ENCODE results near the gene LSM14A. TPM values are rescaled to one million over a fixed set of nuclear protein-coding genes. Genes with fewer than 3 reads are reported as not detected.

Gene LSM14A
- total and polyA plus RNA-seq, 2 of the 8 experiments (the other 6 are each of a cell fraction or from before 2014, with no cell fraction given): 117 to 195 TPM

DNA sequence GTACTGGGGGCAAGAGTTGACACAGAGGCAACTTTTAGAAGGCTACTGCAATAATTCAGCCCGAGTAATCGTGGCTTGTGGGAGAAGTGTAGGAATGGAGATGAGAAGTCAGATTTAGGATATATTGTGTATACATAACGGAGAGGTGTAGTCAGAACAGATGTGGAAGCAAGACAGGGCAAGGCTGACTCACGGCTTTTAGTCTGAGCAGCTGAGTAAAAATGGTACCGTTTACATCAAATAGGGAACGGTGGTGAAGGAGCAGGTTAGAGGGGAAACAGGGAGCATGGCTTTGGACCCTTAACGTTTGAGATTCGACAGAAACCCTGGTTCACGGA, 796 bp upstream of the LSM14A start:
- no peak for DNase-seq (ENCODE audit: low read depth in 1 of 2, low spot score in 2 of 2)
- H3K56ac ChIP-seq (replicated peaks; ENCODE audit: insufficient read length, low read depth, low read length): no peak overlapping the region
- WGBS, 2 experiments (ENCODE audit: extremely low coverage in 1 of 2, insufficient coverage in 1 of 2, insufficient read length in 1 of 2, insufficient replicate concordance in 2 of 2, low coverage in 1 of 2, low lambda C conversion rate in 2 of 2, missing lambda C conversion rate in 1 of 2): 71% methylated on average over 9 of the region's 9 CpGs; no CpG with 5 or more reads in 1 of the 2 experiments
- no peak overlapping the region for H2BK120ac ChIP-seq (replicated peaks; ENCODE audit: low read depth, low read length)
- H3K79me1 ChIP-seq (ENCODE audit: low read depth, low read length): no peaks in the 10 kb centered on the region; the same call in 1 of the 2 replicates
- H2BK20ac ChIP-seq (ENCODE audit: low read length): no peak overlapping the region
- no peak for TF ChIP-seq POLR2A (IDR thresholded peaks at IDR 0.05; ENCODE audit: control extremely low read depth in 1 of 2, low read depth in 2 of 2, low read length in 2 of 2)
- 0 out of 2 replicates have a peak, but pooled peaks have one; percentile 11 for TF ChIP-seq RBBP5 (IDR thresholded peaks at IDR 0.05; ENCODE audit: borderline replicate concordance, low read depth, low read length)
- POLR2A ChIA-PET (ENCODE audit: partially characterized antibody): interaction anchor here (0.6 to 3.9 kb wide), 21 partner anchors 9 to 798 kb away, joined by 3 to 17 read pairs (median 4); partner anchors contain the start of genes CEBPG and KCTD15
- H3K4me3 ChIP-seq (ENCODE audit: extremely low read depth in 1 of 4, insufficient read depth in 2 of 4, low read depth in 3 of 4, low read length in 4 of 4): peak overlapping the region; percentile 62 to 94 (median 73)
- H4K5ac ChIP-seq (ENCODE audit: insufficient read length, low read depth, low read length): peak overlapping the region; percentile 49
- H3K23me2 ChIP-seq (ENCODE audit: low read depth, low read length): peaks cover 11% of the 10 kb centered on the region
- peak overlapping the region; percentile 84; the same call in 1 of the 2 replicates for H2BK12ac ChIP-seq (ENCODE audit: low read depth, low read length)
- H4K91ac ChIP-seq (replicated peaks; ENCODE audit: insufficient read length, low read length): peak overlapping the region; percentile 72
- no peak overlapping the region for H2BK15ac ChIP-seq (ENCODE audit: low read length)
- H3K27me3 ChIP-seq (replicated peaks in 1 of 4; ENCODE audit: control insufficient read depth in 3 of 4, extremely low read depth in 1 of 4, insufficient read depth in 3 of 4, low read length in 3 of 4): no peaks in the 10 kb centered on the region
- H2AK5ac ChIP-seq (ENCODE audit: low read depth, low read length): peak overlapping the region; percentile 97
- 0 out of 2 replicates have a peak overlapping the region, but pooled peaks have one; percentile 3 for H2AFZ ChIP-seq (ENCODE audit: low read length)
- CTCF ChIA-PET (ENCODE audit: partially characterized antibody): interaction anchor here (0.7 kb wide), 1 partner anchor 188 kb away, joined by 4 read pairs; no protein-coding TSS in a partner anchor
- peaks cover 10 to 37% of the 10 kb centered on the region in 2 experiments for H3K79me2 ChIP-seq (ENCODE audit: control insufficient read depth in 1 of 2, insufficient read depth in 2 of 2, low read length in 2 of 2)
- peaks cover 0 to 8% (median 0%) of the 10 kb centered on the region in 4 experiments; a peak in 2 of 8 replicates for H3K36me3 ChIP-seq (ENCODE audit: control insufficient read depth in 2 of 4, insufficient read depth in 4 of 4, low read length in 3 of 4)
- peak overlapping the region; percentile 99 for H2BK5ac ChIP-seq (ENCODE audit: low read depth, low read length)
- H3K14ac ChIP-seq (ENCODE audit: insufficient read length): no peak overlapping the region
- H3K27ac ChIP-seq (ENCODE audit: low read depth, low read length): peak overlapping the region; percentile 99
- peak overlapping the region; percentile 92 to 94 for H3K4me2 ChIP-seq (ENCODE audit: insufficient read depth in 1 of 2, low read depth in 2 of 2, low read length in 2 of 2)
- peak overlapping the region; percentile 99 for H3K18ac ChIP-seq (ENCODE audit: extremely low read depth, low read length)
- H4K20me1 ChIP-seq (replicated peaks in 1 of 2; ENCODE audit: control insufficient read depth in 1 of 2, insufficient read depth in 2 of 2, low read length in 2 of 2): peaks cover 8 to 14% of the 10 kb centered on the region in 2 experiments
- peak overlapping the region; percentile 100; the same call in 1 of the 2 replicates for H4K8ac ChIP-seq (ENCODE audit: extremely low read depth, insufficient read depth, low read length)
- H3K9me3 ChIP-seq (ENCODE audit: insufficient read depth in 2 of 2, low read depth in 1 of 2, low read length in 1 of 2): no peaks in the 10 kb centered on the region
- peak overlapping the region; percentile 87 for H3K4ac ChIP-seq (replicated peaks; ENCODE audit: insufficient read length, low read depth, low read length)
- no peak for FAIRE-seq
- peak overlapping the region; percentile 97 to 100 (median 100) for H3K9ac ChIP-seq (replicated peaks in 1 of 4; ENCODE audit: extremely low read depth in 1 of 4, low read depth in 3 of 4, low read length in 3 of 4)
- H3K4me1 ChIP-seq (replicated peaks in 1 of 4; ENCODE audit: control insufficient read depth in 3 of 4, insufficient read depth in 4 of 4, low read length in 3 of 4): peaks cover 0 to 6% (median 4%) of the 10 kb centered on the region in 4 experiments; a peak in 5 of 7 replicates
- H3K23ac ChIP-seq (ENCODE audit: insufficient read length): no peak overlapping the region
